HFFc6 (cell line): ENCODE results near the gene MALRD1. TPM values are rescaled to one million over a fixed set of nuclear protein-coding genes. Genes with fewer than 3 reads are reported as not detected.

Source experiments
- DNase-seq: peaks from one replicate; pipeline ENCODE4 v3.0.0-alpha.2; 2018
- H3K27ac Mint-ChIP-seq: 2 replicates; pipeline ENCODE4 v1.8.0; 2020; ENCODE audit warnings: mild to moderate bottlenecking, mixed read lengths
- H3K27me3 Mint-ChIP-seq: 2 replicates; pipeline ENCODE4 v1.8.0; 2021; ENCODE audit warnings: mild to moderate bottlenecking, moderate library complexity, mixed read lengths; ENCODE audit not compliant: insufficient read depth
- H3K36me3 Mint-ChIP-seq: 2 replicates; pipeline ENCODE4 v1.8.0; 2021; ENCODE audit warnings: low read depth, mixed read lengths
- H3K4me1 Mint-ChIP-seq: 2 replicates; pipeline ENCODE4 v1.8.0; 2020; ENCODE audit warnings: low read depth, mixed read lengths
- H3K4me3 Mint-ChIP-seq: 2 replicates; pipeline ENCODE4 v1.8.0; 2020; ENCODE audit warnings: mild to moderate bottlenecking, moderate library complexity, mixed read lengths
- H3K9me3 Mint-ChIP-seq: 2 replicates; pipeline ENCODE4 v1.8.0; 2020; ENCODE audit warnings: mild to moderate bottlenecking, mixed read lengths
- CTCF ChIP-seq: fragments of 200-600 bp; sonication (generic); IDR thresholded peaks from 2 replicates; pipeline ENCODE4 v1.5.0; 2021; ENCODE audit warnings: antibody characterized with exemption, mild to moderate bottlenecking
- total RNA-seq, 6 experiments: library from RNA; stranded (reverse); fragmentation: NEBNext Ultra II Directional; extraction: Animal tissue kit (Norgen Biotek cat#: 25700); gene quantifications; 2 replicates in 1 of 6; 3 replicates in 5 of 6; pipeline ENCODE4 v1.2.3, GENCODE V29; 2021

The MALRD1 gene
- total RNA-seq, 6 experiments from 2014 or later, result not detected

- Mint-ChIP-seq H3K9me3 (peaks cover 17% of the 10 kb centered on the region), H3K4me1 (no peaks in the 10 kb centered on the region), H3K27ac (no peak overlapping the region), H3K27me3 (no peaks in the 10 kb centered on the region; the same call in 1 of the 2 replicates), H3K4me3 (no peak overlapping the region), H3K36me3 (no peaks in the 10 kb centered on the region)
- DNase-seq, result no peak
- TF ChIP-seq CTCF, result no peak
These were observed 500.9 kb downstream of the MALRD1 start for GRCh38 chr10:19549503-19549902.

GRCh38 chr10:19556666-19557065 lies 508.1 kb downstream of the MALRD1 start:
- no peak for DNase-seq
- Mint-ChIP-seq H3K4me3 (no peak overlapping the region), H3K4me1 (no peaks in the 10 kb centered on the region), H3K9me3 (peaks cover 26% of the 10 kb centered on the region), H3K27ac (no peak overlapping the region), H3K27me3 (no peaks in the 10 kb centered on the region), H3K36me3 (no peaks in the 10 kb centered on the region)
- TF ChIP-seq CTCF, result no peak

- Mint-ChIP-seq H3K4me1 (no peaks in the 10 kb centered on the region), H3K4me3 (no peak overlapping the region), H3K9me3 (peaks cover 19% of the 10 kb centered on the region), H3K27ac (no peak overlapping the region), H3K27me3 (no peaks in the 10 kb centered on the region), H3K36me3 (no peaks in the 10 kb centered on the region)
- no peak for DNase-seq
- TF ChIP-seq CTCF, result no peak
These were observed 512.6 kb downstream of the MALRD1 start for GRCh38 chr10:19561181-19561580.

GRCh38 chr10:19563388-19564141 lies 515.0 kb downstream of the MALRD1 start:
- H3K4me3 Mint-ChIP-seq, result no peak overlapping the region
- DNase-seq, result no peak
- no peaks in the 10 kb centered on the region for H3K4me1 Mint-ChIP-seq
- H3K36me3 Mint-ChIP-seq, result no peaks in the 10 kb centered on the region
- H3K27me3 Mint-ChIP-seq, result no peaks in the 10 kb centered on the region
- no peak for TF ChIP-seq CTCF
- peaks cover 19% of the 10 kb centered on the region for H3K9me3 Mint-ChIP-seq
- H3K27ac Mint-ChIP-seq, result no peak overlapping the region

- DNase-seq, result no peak
- Mint-ChIP-seq H3K27ac (no peak overlapping the region), H3K4me1 (no peaks in the 10 kb centered on the region), H3K9me3 (peaks cover 5% of the 10 kb centered on the region; the same call in 1 of the 2 replicates), H3K36me3 (no peaks in the 10 kb centered on the region), H3K4me3 (no peak overlapping the region), H3K27me3 (no peaks in the 10 kb centered on the region)
- no peak for TF ChIP-seq CTCF
These were observed 521.5 kb downstream of the MALRD1 start for GRCh38 chr10:19570120-19570519.
